ENCODE results near the gene CEP295NL. TPM values are rescaled to one million over a fixed set of nuclear protein-coding genes. Genes with fewer than 3 reads are reported as not detected.

Gene CEP295NL
- total RNA-seq, 1 experiment from 2014 or later = 0.66 TPM

DNA sequence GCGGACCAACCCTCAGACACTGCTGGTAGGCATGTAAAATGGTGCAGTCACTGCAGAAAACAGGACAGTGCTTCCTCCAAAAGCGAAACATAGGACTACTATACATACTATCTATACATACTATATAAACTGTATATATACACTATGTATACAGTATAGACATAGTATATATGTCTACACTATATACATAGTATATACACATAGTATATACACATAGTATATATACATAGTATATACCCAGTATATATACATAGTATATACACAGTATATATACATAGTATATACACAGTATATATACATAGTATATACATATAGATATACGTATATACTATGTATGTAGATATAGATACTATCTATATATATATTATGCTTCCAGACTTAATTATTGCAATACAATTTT, 55.9 kb downstream of the CEP295NL start:
- Histone ChIP-seq H4K8ac (replicated peaks; ENCODE audit: insufficient read length, low read depth, low read length) (no peak overlapping the region), H2BK120ac (ENCODE audit: low read depth, low read length, poor library complexity, severe bottlenecking) (no peak overlapping the region), H4K91ac (ENCODE audit: insufficient read length, low read depth, low read length) (no peak overlapping the region), H3K27ac (ENCODE audit: insufficient read length, low read depth, low read length) (no peak overlapping the region), H3K9ac (ENCODE audit: extremely low read depth, insufficient read length, low read length) (no peak overlapping the region), H3K4me2 (ENCODE audit: insufficient read depth, insufficient read length, low read length) (no peak overlapping the region), H3T11ph (ENCODE audit: low read length) (no peak overlapping the region), H3K56ac (ENCODE audit: insufficient read length, low read depth, low read length) (no peak overlapping the region), H2BK15ac (ENCODE audit: low read depth, low read length) (no peak overlapping the region), H2BK5ac (ENCODE audit: insufficient read length, low read length) (no peak overlapping the region), H2AFZ (ENCODE audit: low read length) (no peak overlapping the region), H2AK5ac (ENCODE audit: insufficient read length, low read length) (no peak overlapping the region), H3K18ac (ENCODE audit: insufficient read length, low read depth, low read length) (no peak overlapping the region), H3K27me3 (ENCODE audit: insufficient read depth, low read length) (no peaks in the 10 kb centered on the region), H3K23me2 (ENCODE audit: insufficient read length, low read depth, low read length, poor library complexity, severe bottlenecking) (no peaks in the 10 kb centered on the region), H3K9me3 (ENCODE audit: control insufficient read depth, low read depth, low read length) (no peaks in the 10 kb centered on the region), H3K23ac (ENCODE audit: insufficient read length, low read depth, low read length) (no peak overlapping the region), H3K4me1 (ENCODE audit: insufficient read depth, low read length) (no peaks in the 10 kb centered on the region), H3K79me2 (ENCODE audit: insufficient read depth, low read length) (no peaks in the 10 kb centered on the region), H4K20me1 (ENCODE audit: control insufficient read depth, insufficient read depth, insufficient read length) (no peaks in the 10 kb centered on the region), H2BK12ac (ENCODE audit: insufficient read length, low read depth, low read length) (no peak overlapping the region), H3K4ac (ENCODE audit: low read depth, low read length) (no peak overlapping the region), H3K14ac (ENCODE audit: insufficient read depth, low read length) (no peak overlapping the region), H2BK20ac (ENCODE audit: low read depth, low read length, poor library complexity, severe bottlenecking) (no peak overlapping the region), H3K79me1 (ENCODE audit: insufficient read depth, low read depth, low read length, poor library complexity, severe bottlenecking) (no peaks in the 10 kb centered on the region), H4K5ac (ENCODE audit: insufficient read length, low read depth, low read length) (no peak overlapping the region)
- no CpG with 5 or more reads among the region's 3 CpGs for WGBS (ENCODE audit: extremely low coverage, insufficient read length, low lambda C conversion rate)
- TF ChIP-seq, protein P1, sequence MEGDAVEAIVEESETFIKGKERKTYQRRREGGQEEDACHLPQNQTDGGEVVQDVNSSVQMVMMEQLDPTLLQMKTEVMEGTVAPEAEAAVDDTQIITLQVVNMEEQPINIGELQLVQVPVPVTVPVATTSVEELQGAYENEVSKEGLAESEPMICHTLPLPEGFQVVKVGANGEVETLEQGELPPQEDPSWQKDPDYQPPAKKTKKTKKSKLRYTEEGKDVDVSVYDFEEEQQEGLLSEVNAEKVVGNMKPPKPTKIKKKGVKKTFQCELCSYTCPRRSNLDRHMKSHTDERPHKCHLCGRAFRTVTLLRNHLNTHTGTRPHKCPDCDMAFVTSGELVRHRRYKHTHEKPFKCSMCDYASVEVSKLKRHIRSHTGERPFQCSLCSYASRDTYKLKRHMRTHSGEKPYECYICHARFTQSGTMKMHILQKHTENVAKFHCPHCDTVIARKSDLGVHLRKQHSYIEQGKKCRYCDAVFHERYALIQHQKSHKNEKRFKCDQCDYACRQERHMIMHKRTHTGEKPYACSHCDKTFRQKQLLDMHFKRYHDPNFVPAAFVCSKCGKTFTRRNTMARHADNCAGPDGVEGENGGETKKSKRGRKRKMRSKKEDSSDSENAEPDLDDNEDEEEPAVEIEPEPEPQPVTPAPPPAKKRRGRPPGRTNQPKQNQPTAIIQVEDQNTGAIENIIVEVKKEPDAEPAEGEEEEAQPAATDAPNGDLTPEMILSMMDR (conservative IDR thresholded peaks at IDR 0.05) = no peak
- peaks cover 2% of the 10 kb centered on the region; the same call in 1 of the 2 replicates for H3K27me3 Mint-ChIP-seq (ENCODE audit: low read depth)
- peaks cover 2% of the 10 kb centered on the region in 2 experiments for H3K4me1 Mint-ChIP-seq
- H3K9me3 Mint-ChIP-seq = no peaks in the 10 kb centered on the region
- no peak for DNase-seq
- H3K36me3 Mint-ChIP-seq (ENCODE audit: insufficient read depth in 1 of 3, low read depth in 3 of 3) = no peaks in the 10 kb centered on the region; a peak in 1 of 7 replicates
- H3K27ac Mint-ChIP-seq = no peak overlapping the region
- no peak overlapping the region for H3K4me3 Mint-ChIP-seq

Measured in H9 (cell line).